Activated naive CD8-positive, alpha-beta T cell treated with anti-CD3 and anti-CD28 coated beads, Interleukin-2, amount 10 ng/mL, durations not matched to agents 7 days and 5 days (primary cell): Measurements from ENCODE around the gene FGFRL1. TPM values are rescaled to one million over a fixed set of nuclear protein-coding genes. Genes with fewer than 3 reads are reported as not detected.
A peak's percentile ranks its signal among the peaks of the same experiment; 100 is the strongest.
"Not testable (repeated sequence)": the region's sequence is repeated elsewhere in the genome, so short reads cannot be mapped to it uniquely, and the experiment has no call there.

Experiments
- ATAC-seq: fragments of 150-1000 bp; cut with Tn5 transposase; one replicate; pipeline ENCODE4 v1.10.0; 2021; ENCODE audit warnings: low read depth, moderate library complexity
- POLR2A ChIA-PET: fragments of 350-600 bp; sonication (Branson Sonifier 250); formaldehyde crosslinking; loops from one replicate; lab custom pipeline; 2021; ENCODE audit warnings: antibody characterized with exemption; lab: Charles Lee
- DNase-seq: peaks from one replicate; pipeline ENCODE4 v3.0.0; 2021
- H3K27ac Mint-ChIP-seq: one replicate; pipeline ENCODE4 v1.8.0; 2022; ENCODE audit warnings: mild to moderate bottlenecking, mixed read lengths
- H3K27me3 Mint-ChIP-seq: one replicate; pipeline ENCODE4 v1.8.0; 2022; ENCODE audit warnings: mild to moderate bottlenecking, moderate library complexity, mixed read lengths
- H3K36me3 Mint-ChIP-seq: one replicate; pipeline ENCODE4 v1.8.0; 2021; ENCODE audit warnings: mild to moderate bottlenecking, mixed read lengths
- H3K4me1 Mint-ChIP-seq: one replicate; pipeline ENCODE4 v1.8.0; 2021; ENCODE audit warnings: mixed read lengths
- H3K4me3 Mint-ChIP-seq: one replicate; pipeline ENCODE4 v1.8.0; 2022; ENCODE audit warnings: mild to moderate bottlenecking, moderate library complexity, mixed read lengths
- H3K9me3 Mint-ChIP-seq: one replicate; pipeline ENCODE4 v1.8.0; 2021; ENCODE audit warnings: mixed read lengths
- total RNA-seq, 2 experiments: library from RNA; stranded (reverse); gene quantifications; one replicate each; pipeline ENCODE4 v1.2.3, GENCODE V29; 2021

Gene FGFRL1
- total RNA-seq, 2 experiments from 2014 or later, result 15.5 to 19.1 TPM

- POLR2A ChIA-PET, result no interaction called here
- Mint-ChIP-seq H3K4me1 (peaks cover 7% of the 10 kb centered on the region), H3K36me3 (peaks cover 1% of the 10 kb centered on the region), H3K27me3 (no peaks in the 10 kb centered on the region), H3K27ac (no peak overlapping the region), H3K4me3 (no peak overlapping the region), H3K9me3 (no peaks in the 10 kb centered on the region)
- DNase-seq, result no peak
- no peak for ATAC-seq
Measured at GRCh38 chr4:968621-969394, 42.6 kb upstream of the FGFRL1 start.

GRCh38 chr4:970046-970745 lies 41.2 kb upstream of the FGFRL1 start:
- H3K4me1 Mint-ChIP-seq, result peaks cover 7% of the 10 kb centered on the region
- POLR2A ChIA-PET, result interaction anchor here (1.0 kb wide), 1 partner anchor 40 kb away, joined by 3 read pairs; no protein-coding TSS in a partner anchor
- H3K4me3 Mint-ChIP-seq, result no peak overlapping the region
- H3K27me3 Mint-ChIP-seq, result no peaks in the 10 kb centered on the region
- ATAC-seq (no peak), DNase-seq (no peak)
- no peak overlapping the region for H3K27ac Mint-ChIP-seq
- peaks cover 1% of the 10 kb centered on the region for H3K36me3 Mint-ChIP-seq
- H3K9me3 Mint-ChIP-seq, result no peaks in the 10 kb centered on the region

GRCh38 chr4:970854-971520 lies 40.4 kb upstream of the FGFRL1 start:
- H3K4me3 Mint-ChIP-seq, result peak overlapping the region; percentile 22
- H3K4me1 Mint-ChIP-seq, result peaks cover 7% of the 10 kb centered on the region
- DNase-seq, result no peak
- H3K9me3 Mint-ChIP-seq, result no peaks in the 10 kb centered on the region
- no peak overlapping the region for H3K27ac Mint-ChIP-seq
- H3K36me3 Mint-ChIP-seq, result peaks cover under 1% of the 10 kb centered on the region
- ATAC-seq, result no peak
- POLR2A ChIA-PET, result interaction anchor here (1.0 kb wide), 1 partner anchor 41 kb away, joined by 3 read pairs; no protein-coding TSS in a partner anchor
- H3K27me3 Mint-ChIP-seq, result no peaks in the 10 kb centered on the region

GRCh38 chr4:971666-972500 lies 39.5 kb upstream of the FGFRL1 start:
- POLR2A ChIA-PET, result interaction anchor here (2.0 kb wide), 1 partner anchor 40 kb away, joined by 6 read pairs; the partner anchor contains the start of genes GAK and TMEM175
- Mint-ChIP-seq H3K4me1 (peaks cover 11% of the 10 kb centered on the region), H3K27me3 (no peaks in the 10 kb centered on the region), H3K36me3 (no peaks in the 10 kb centered on the region), H3K9me3 (no peaks in the 10 kb centered on the region), H3K4me3 (peak overlapping the region; percentile 58), H3K27ac (no peak overlapping the region)
- ATAC-seq (no peak), DNase-seq (no peak)

- Mint-ChIP-seq H3K4me3 (peak overlapping the region; percentile 58), H3K4me1 (peaks cover 11% of the 10 kb centered on the region), H3K36me3 (no peaks in the 10 kb centered on the region), H3K27me3 (no peaks in the 10 kb centered on the region), H3K9me3 (no peaks in the 10 kb centered on the region), H3K27ac (no peak overlapping the region)
- ATAC-seq (peak; percentile 49), DNase-seq (peak; percentile 70)
- POLR2A ChIA-PET, result interaction anchor here (1.2 to 2.0 kb wide), 2 partner anchors 41 to 198 kb away, joined by 3 to 6 read pairs; partner anchors contain the start of genes GAK and TMEM175
Measured at GRCh38 chr4:972651-973424, 38.6 kb upstream of the FGFRL1 start.

- H3K9me3 Mint-ChIP-seq, result no peaks in the 10 kb centered on the region
- no peak within 1 kb of the TSS for H3K27ac Mint-ChIP-seq
- peak within 1 kb of the TSS; percentile 58 for H3K4me3 Mint-ChIP-seq
- POLR2A ChIA-PET, result interaction anchor here (1.2 to 2.0 kb wide), 2 partner anchors 42 to 199 kb away, joined by 3 to 6 read pairs; partner anchors contain the start of genes GAK and TMEM175
- peak; percentile 93 for DNase-seq
- peaks cover 11% of the 10 kb centered on the region for H3K4me1 Mint-ChIP-seq
- ATAC-seq, result peak; percentile 87
- H3K36me3 Mint-ChIP-seq, result no peaks in the 10 kb centered on the region
- H3K27me3 Mint-ChIP-seq, result no peaks in the 10 kb centered on the region
Measured at GRCh38 chr4:973431-974397, 37.7 kb upstream of the FGFRL1 start, which contains the start of gene DGKQ. TSS of gene DGKQ (minus strand) at chr4:973569. CDS start at chr4:973482, 87 bp downstream.

- H3K4me1 Mint-ChIP-seq, result peaks cover 11% of the 10 kb centered on the region
- DNase-seq, result no peak
- no peaks in the 10 kb centered on the region for H3K36me3 Mint-ChIP-seq
- no peak overlapping the region for H3K27ac Mint-ChIP-seq
- H3K27me3 Mint-ChIP-seq, result no peaks in the 10 kb centered on the region
- no peaks in the 10 kb centered on the region for H3K9me3 Mint-ChIP-seq
- no peak for ATAC-seq
- POLR2A ChIA-PET, result interaction anchor here (0.5 kb wide), 1 partner anchor 35 kb away, joined by 3 read pairs; no protein-coding TSS in a partner anchor
- no peak overlapping the region for H3K4me3 Mint-ChIP-seq
Measured at GRCh38 chr4:974668-975067, 36.8 kb upstream of the FGFRL1 start.

- H3K9me3 Mint-ChIP-seq, H3K27me3 Mint-ChIP-seq, H3K4me1 Mint-ChIP-seq, H3K4me3 Mint-ChIP-seq, ATAC-seq, H3K36me3 Mint-ChIP-seq, H3K27ac Mint-ChIP-seq, DNase-seq, POLR2A ChIA-PET: not testable (repeated sequence)
Measured at GRCh38 chr4:976016-976415, 35.4 kb upstream of the FGFRL1 start.

GRCh38 chr4:978957-979701 lies 32.3 kb upstream of the FGFRL1 start:
- Mint-ChIP-seq H3K9me3 (no peaks in the 10 kb centered on the region), H3K4me1 (peaks cover 4% of the 10 kb centered on the region), H3K27me3 (no peaks in the 10 kb centered on the region), H3K36me3 (no peaks in the 10 kb centered on the region), H3K27ac (no peak overlapping the region), H3K4me3 (no peak overlapping the region)
- ATAC-seq (no peak), DNase-seq (no peak)
- POLR2A ChIA-PET, result no interaction called here

GRCh38 chr4:982291-982690 lies 29.1 kb upstream of the FGFRL1 start:
- Mint-ChIP-seq H3K36me3 (no peaks in the 10 kb centered on the region), H3K9me3 (no peaks in the 10 kb centered on the region), H3K27ac (no peak overlapping the region), H3K27me3 (no peaks in the 10 kb centered on the region), H3K4me3 (no peak overlapping the region), H3K4me1 (peaks cover 12% of the 10 kb centered on the region)
- no peak for ATAC-seq
- no peak for DNase-seq
- POLR2A ChIA-PET, result no interaction called here

GRCh38 chr4:982814-983213 lies 28.6 kb upstream of the FGFRL1 start:
- Mint-ChIP-seq H3K4me1 (peaks cover 12% of the 10 kb centered on the region), H3K36me3 (no peaks in the 10 kb centered on the region), H3K27ac (no peak overlapping the region), H3K9me3 (no peaks in the 10 kb centered on the region), H3K4me3 (no peak overlapping the region), H3K27me3 (no peaks in the 10 kb centered on the region)
- DNase-seq (no peak), ATAC-seq (no peak)
- POLR2A ChIA-PET, result no interaction called here
